ENCODE data around the gene MON1B. TPM values are rescaled to one million over a fixed set of nuclear protein-coding genes. Genes with fewer than 3 reads are reported as not detected.

MON1B gene
- total and polyA plus RNA-seq, 2 of the 13 experiments (the other 11 are each of a cell fraction or from before 2014, with no cell fraction given), result 13.4 to 15.6 TPM

- TF ChIP-seq RARA (CRISPR knock-in tag; IDR thresholded peaks at IDR 0.05), result no peak
- TF ChIP-seq PAWR (CRISPR knock-in tag; IDR thresholded peaks at IDR 0.05; ENCODE audit: borderline replicate concordance), result no peak
- no peak for TF ChIP-seq ZNF24 (IDR thresholded peaks at IDR 0.05)
- TF ChIP-seq, protein P1, sequence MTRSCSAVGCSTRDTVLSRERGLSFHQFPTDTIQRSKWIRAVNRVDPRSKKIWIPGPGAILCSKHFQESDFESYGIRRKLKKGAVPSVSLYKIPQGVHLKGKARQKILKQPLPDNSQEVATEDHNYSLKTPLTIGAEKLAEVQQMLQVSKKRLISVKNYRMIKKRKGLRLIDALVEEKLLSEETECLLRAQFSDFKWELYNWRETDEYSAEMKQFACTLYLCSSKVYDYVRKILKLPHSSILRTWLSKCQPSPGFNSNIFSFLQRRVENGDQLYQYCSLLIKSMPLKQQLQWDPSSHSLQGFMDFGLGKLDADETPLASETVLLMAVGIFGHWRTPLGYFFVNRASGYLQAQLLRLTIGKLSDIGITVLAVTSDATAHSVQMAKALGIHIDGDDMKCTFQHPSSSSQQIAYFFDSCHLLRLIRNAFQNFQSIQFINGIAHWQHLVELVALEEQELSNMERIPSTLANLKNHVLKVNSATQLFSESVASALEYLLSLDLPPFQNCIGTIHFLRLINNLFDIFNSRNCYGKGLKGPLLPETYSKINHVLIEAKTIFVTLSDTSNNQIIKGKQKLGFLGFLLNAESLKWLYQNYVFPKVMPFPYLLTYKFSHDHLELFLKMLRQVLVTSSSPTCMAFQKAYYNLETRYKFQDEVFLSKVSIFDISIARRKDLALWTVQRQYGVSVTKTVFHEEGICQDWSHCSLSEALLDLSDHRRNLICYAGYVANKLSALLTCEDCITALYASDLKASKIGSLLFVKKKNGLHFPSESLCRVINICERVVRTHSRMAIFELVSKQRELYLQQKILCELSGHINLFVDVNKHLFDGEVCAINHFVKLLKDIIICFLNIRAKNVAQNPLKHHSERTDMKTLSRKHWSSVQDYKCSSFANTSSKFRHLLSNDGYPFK (CRISPR knock-in tag; IDR thresholded peaks at IDR 0.05; ENCODE audit: borderline replicate concordance), result peak; percentile 73; the same call in 1 of the 2 replicates
- no peak for TF ChIP-seq ZNF3 (CRISPR knock-in tag; IDR thresholded peaks at IDR 0.05)
- no peak for TF ChIP-seq REL (CRISPR knock-in tag; conservative IDR thresholded peaks at IDR 0.05)
- peak in 1 of 2 experiments; percentile 84; a peak in 1 of 4 replicates for TF ChIP-seq KLF16 (CRISPR knock-in tag; IDR thresholded peaks at IDR 0.05)
- peak; percentile 71; the same call in 1 of the 2 replicates for TF ChIP-seq KLF9 (CRISPR knock-in tag; IDR thresholded peaks at IDR 0.05; ENCODE audit: low read depth)
- TF ChIP-seq, protein P2, sequence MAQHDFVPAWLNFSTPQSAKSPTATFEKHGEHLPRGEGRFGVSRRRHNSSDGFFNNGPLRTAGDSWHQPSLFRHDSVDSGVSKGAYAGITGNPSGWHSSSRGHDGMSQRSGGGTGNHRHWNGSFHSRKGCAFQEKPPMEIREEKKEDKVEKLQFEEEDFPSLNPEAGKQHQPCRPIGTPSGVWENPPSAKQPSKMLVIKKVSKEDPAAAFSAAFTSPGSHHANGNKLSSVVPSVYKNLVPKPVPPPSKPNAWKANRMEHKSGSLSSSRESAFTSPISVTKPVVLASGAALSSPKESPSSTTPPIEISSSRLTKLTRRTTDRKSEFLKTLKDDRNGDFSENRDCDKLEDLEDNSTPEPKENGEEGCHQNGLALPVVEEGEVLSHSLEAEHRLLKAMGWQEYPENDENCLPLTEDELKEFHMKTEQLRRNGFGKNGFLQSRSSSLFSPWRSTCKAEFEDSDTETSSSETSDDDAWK (CRISPR knock-in tag; IDR thresholded peaks at IDR 0.05), result no peak
- TF ChIP-seq KDM5B (CRISPR knock-in tag; IDR thresholded peaks at IDR 0.05; ENCODE audit: borderline replicate concordance), result peak; percentile 88; the same call in 1 of the 2 replicates
- no peak for TF ChIP-seq HNRNPH1 (optimal IDR thresholded peaks at IDR 0.05; ENCODE audit: low read depth, low read length)
- no peak for TF ChIP-seq HDAC6 (IDR thresholded peaks at IDR 0.05; ENCODE audit: low read depth, low read length)
- TF ChIP-seq ZNF354B (CRISPR knock-in tag; IDR thresholded peaks at IDR 0.05), result no peak
- TF ChIP-seq ZNF558 (CRISPR knock-in tag; IDR thresholded peaks at IDR 0.05; ENCODE audit: borderline replicate concordance), result no peak
- peak; percentile 76 for TF ChIP-seq TEAD3 (CRISPR knock-in tag; optimal IDR thresholded peaks at IDR 0.05; ENCODE audit: borderline replicate concordance)
- TF ChIP-seq FOXA1 (IDR thresholded peaks at IDR 0.05), result no peak
- peak; percentile 41 for TF ChIP-seq FOXA1 (CRISPR knock-in tag; IDR thresholded peaks at IDR 0.05)
- TF ChIP-seq SIN3B (IDR thresholded peaks at IDR 0.05; ENCODE audit: low read length), result no peak
- no peak for TF ChIP-seq TAF1 (CRISPR knock-in tag; IDR thresholded peaks at IDR 0.05)
- TF ChIP-seq, protein P3, sequence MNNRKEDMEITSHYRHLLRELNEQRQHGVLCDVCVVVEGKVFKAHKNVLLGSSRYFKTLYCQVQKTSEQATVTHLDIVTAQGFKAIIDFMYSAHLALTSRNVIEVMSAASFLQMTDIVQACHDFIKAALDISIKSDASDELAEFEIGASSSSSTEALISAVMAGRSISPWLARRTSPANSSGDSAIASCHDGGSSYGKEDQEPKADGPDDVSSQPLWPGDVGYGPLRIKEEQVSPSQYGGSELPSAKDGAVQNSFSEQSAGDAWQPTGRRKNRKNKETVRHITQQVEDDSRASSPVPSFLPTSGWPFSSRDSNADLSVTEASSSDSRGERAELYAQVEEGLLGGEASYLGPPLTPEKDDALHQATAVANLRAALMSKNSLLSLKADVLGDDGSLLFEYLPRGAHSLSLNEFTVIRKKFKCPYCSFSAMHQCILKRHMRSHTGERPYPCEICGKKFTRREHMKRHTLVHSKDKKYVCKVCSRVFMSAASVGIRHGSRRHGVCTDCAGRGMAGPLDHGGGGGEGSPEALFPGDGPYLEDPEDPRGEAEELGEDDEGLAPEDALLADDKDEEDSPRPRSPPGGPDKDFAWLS (CRISPR knock-in tag; IDR thresholded peaks at IDR 0.05; ENCODE audit: borderline replicate concordance), result no peak
- no peak for TF ChIP-seq ZNF563 (CRISPR knock-in tag; IDR thresholded peaks at IDR 0.05)
- TF ChIP-seq, protein P4, sequence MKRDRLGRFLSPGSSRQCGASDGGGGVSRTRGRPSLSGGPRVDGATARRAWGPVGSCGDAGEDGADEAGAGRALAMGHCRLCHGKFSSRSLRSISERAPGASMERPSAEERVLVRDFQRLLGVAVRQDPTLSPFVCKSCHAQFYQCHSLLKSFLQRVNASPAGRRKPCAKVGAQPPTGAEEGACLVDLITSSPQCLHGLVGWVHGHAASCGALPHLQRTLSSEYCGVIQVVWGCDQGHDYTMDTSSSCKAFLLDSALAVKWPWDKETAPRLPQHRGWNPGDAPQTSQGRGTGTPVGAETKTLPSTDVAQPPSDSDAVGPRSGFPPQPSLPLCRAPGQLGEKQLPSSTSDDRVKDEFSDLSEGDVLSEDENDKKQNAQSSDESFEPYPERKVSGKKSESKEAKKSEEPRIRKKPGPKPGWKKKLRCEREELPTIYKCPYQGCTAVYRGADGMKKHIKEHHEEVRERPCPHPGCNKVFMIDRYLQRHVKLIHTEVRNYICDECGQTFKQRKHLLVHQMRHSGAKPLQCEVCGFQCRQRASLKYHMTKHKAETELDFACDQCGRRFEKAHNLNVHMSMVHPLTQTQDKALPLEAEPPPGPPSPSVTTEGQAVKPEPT (CRISPR knock-in tag; IDR thresholded peaks at IDR 0.05; ENCODE audit: low read depth), result no peak
- TF ChIP-seq ZNF143 (CRISPR knock-in tag; IDR thresholded peaks at IDR 0.05), result peak; percentile 32; the same call in 1 of the 2 replicates
- no peak for TF ChIP-seq AKAP8 (CRISPR knock-in tag; IDR thresholded peaks at IDR 0.05)
- TF ChIP-seq MAF1 (CRISPR knock-in tag; IDR thresholded peaks at IDR 0.05; ENCODE audit: borderline replicate concordance), result no peak
- peak; percentile 21; the same call in 1 of the 2 replicates for TF ChIP-seq KLF12 (CRISPR knock-in tag; IDR thresholded peaks at IDR 0.05; ENCODE audit: borderline replicate concordance)
Measured at GRCh38 chr16:77236063-77236511, 45.1 kb downstream of the MON1B start (continued).
